Lower leg skin (tissue), 4 donors: ENCODE measurements around the gene HDAC4. TPM values are rescaled to one million over a fixed set of nuclear protein-coding genes. Genes with fewer than 3 reads are reported as not detected.

Experiments used
- DNase-seq, 2 donors: peaks; one replicate each; pipeline ENCODE4 v3.0.0-alpha.2; 2019; ENCODE audit warnings: low spot score in 2 of 2
- H3K4me3 ChIP-seq: fragments of 200-600 bp; sonication (generic); 2 replicates; pipeline ENCODE4 v1.5.1; 2017; ENCODE audit warnings: mild to moderate bottlenecking, low read depth; ENCODE audit not compliant: poor library complexity, severe bottlenecking
- CTCF ChIP-seq, 3 donors: fragments of 450-650 bp; IDR thresholded peaks; one replicate each; pipeline ENCODE4 v1.5.1; 2016; ENCODE audit warnings: antibody characterized with exemption in 3 of 3, mild to moderate bottlenecking in 3 of 3, moderate library complexity in 2 of 3
- POLR2A ChIP-seq, 2 donors: fragments of 450-650 bp; IDR thresholded peaks; one replicate each; pipeline ENCODE4 v1.6.1; 2016 to 2017; ENCODE audit warnings: antibody characterized with exemption in 2 of 2, mild to moderate bottlenecking in 1 of 2, moderate library complexity in 1 of 2
- WGBS, 2 donors: methylation state at CpG; one replicate each; pipeline ENCODE4 v1.1.5; 2018; 5-methylcytosine and 5-hydroxymethylcytosine counted together
- intact Hi-C: fragments of 100-400 bp; cut with DNase I; formaldehyde crosslinking; loops from one replicate; pipeline ENCODE4 v1.15.0; 2023; ENCODE audit warnings: low total_unique reads
- total RNA-seq, 4 donors: library from RNA; depleted of rRNA; stranded (reverse); fragments of >200 nt; gene quantifications; one replicate each; pipeline ENCODE4 v1.1.0, GENCODE V29; 2016

Gene HDAC4
- total RNA-seq, 4 donors from 2014 or later: 27.4 to 85.5 (median 57.9) TPM

GRCh38 chr2:239295377-239296019 lies 105.3 kb downstream of the HDAC4 start:
- TF ChIP-seq POLR2A (IDR thresholded peaks at IDR 0.05) (no peak), CTCF (IDR thresholded peaks at IDR 0.05) (no peak)

GRCh38 chr2:239294571-239295054 lies 106.2 kb downstream of the HDAC4 start:
- WGBS, 2 donors: 92 to 94% methylated on average over 9 to 14 of the region's 14 CpGs
- H3K4me3 ChIP-seq: no peak overlapping the region
- intact Hi-C loops: no loop called here
- TF ChIP-seq CTCF (IDR thresholded peaks at IDR 0.05): no peak
- TF ChIP-seq POLR2A (IDR thresholded peaks at IDR 0.05): no peak
- no peak for DNase-seq

More at GRCh38 chr2:239295377-239296019, 105.3 kb downstream of the HDAC4 start:
- intact Hi-C loops: no loop called here
- no peak overlapping the region for H3K4me3 ChIP-seq
- WGBS, 2 donors: 69 to 71% methylated on average over 6 of the region's 6 CpGs
- no peak for DNase-seq

- H3K4me3 ChIP-seq: no peak overlapping the region
- TF ChIP-seq CTCF (IDR thresholded peaks at IDR 0.05): no peak
- no peak for TF ChIP-seq POLR2A (IDR thresholded peaks at IDR 0.05)
- 92% methylated on average over 15 of the region's 15 CpGs for WGBS, 2 donors
- intact Hi-C loops: no loop called here
- no peak for DNase-seq
Observed at GRCh38 chr2:239293775-239294430, 106.9 kb downstream of the HDAC4 start.

- DNase-seq: no peak
- TF ChIP-seq POLR2A (IDR thresholded peaks at IDR 0.05) (no peak), CTCF (IDR thresholded peaks at IDR 0.05) (no peak)
- no peak overlapping the region for H3K4me3 ChIP-seq
- intact Hi-C loops: no loop called here
- WGBS, 2 donors: 83 to 87% methylated on average over 15 of the region's 15 CpGs
Observed at GRCh38 chr2:239292959-239293774, 107.7 kb downstream of the HDAC4 start.

GRCh38 chr2:239292531-239292930 lies 108.3 kb downstream of the HDAC4 start:
- no peak for DNase-seq
- no peak for TF ChIP-seq POLR2A (IDR thresholded peaks at IDR 0.05)
- intact Hi-C loops: no loop called here
- no peak overlapping the region for H3K4me3 ChIP-seq
- WGBS, 2 donors: 82 to 91% methylated on average over 5 of the region's 5 CpGs
